ENCODE measurements around the gene ABHD2. TPM values are rescaled to one million over a fixed set of nuclear protein-coding genes. Genes with fewer than 3 reads are reported as not detected.

Gene ABHD2
- total and polyA plus RNA-seq, 9 of the 15 experiments (the other 6 are each of a cell fraction or from before 2014, with no cell fraction given): 16.9 to 99.8 (median 47.5) TPM

DNA sequence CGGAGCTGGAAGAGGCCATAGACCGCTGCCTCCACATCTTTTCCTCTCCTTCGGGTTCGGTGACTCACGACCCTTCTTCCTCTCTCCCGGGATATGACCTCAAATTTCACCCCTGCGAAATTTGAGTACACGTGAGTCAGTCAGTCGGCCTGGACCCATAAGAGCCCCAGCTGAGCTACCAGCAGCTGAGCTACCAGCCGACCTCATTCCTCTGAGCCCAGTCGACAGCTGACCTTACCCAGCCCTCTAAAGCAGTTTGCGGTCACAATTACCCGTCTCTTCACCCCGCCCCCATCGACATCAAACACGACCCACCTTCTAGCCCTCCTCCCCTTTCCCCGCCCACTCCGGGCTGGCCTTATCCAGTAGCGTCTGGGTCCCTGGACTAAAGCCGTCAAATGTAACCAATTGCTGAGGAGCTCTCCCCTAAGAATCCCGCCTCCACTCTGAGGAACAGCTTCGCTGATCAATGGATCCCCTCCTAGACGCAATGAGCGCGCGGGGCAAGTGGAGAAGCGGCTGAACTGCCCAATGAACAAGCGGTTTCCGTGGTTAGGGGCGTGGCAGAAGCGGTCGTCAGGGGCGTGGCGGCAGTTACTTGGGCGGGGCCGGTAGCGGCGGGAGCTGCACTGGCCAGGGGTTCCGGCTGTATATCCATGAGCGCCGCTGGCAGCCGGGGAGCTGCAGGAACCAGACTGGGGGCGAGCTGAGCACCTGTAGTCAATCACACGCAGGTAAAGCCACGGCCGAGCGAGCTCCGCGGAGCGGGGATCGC, at the start of gene ABHD2 (continued):
- TF ChIP-seq HNRNPLL (IDR thresholded peaks at IDR 0.05; ENCODE audit: low read depth, low read length, poor library complexity, severe bottlenecking) (peak; percentile 84), SNIP1 (IDR thresholded peaks at IDR 0.05; ENCODE audit: low read depth) (no peak), WHSC1 (IDR thresholded peaks at IDR 0.05; ENCODE audit: low read length) (no peak), SETDB1 (IDR thresholded peaks at IDR 0.05; ENCODE audit: low read length) (no peak), ZKSCAN1 (IDR thresholded peaks at IDR 0.05; ENCODE audit: low read depth, low read length) (no peak)
- TF ChIP-seq, protein P1, sequence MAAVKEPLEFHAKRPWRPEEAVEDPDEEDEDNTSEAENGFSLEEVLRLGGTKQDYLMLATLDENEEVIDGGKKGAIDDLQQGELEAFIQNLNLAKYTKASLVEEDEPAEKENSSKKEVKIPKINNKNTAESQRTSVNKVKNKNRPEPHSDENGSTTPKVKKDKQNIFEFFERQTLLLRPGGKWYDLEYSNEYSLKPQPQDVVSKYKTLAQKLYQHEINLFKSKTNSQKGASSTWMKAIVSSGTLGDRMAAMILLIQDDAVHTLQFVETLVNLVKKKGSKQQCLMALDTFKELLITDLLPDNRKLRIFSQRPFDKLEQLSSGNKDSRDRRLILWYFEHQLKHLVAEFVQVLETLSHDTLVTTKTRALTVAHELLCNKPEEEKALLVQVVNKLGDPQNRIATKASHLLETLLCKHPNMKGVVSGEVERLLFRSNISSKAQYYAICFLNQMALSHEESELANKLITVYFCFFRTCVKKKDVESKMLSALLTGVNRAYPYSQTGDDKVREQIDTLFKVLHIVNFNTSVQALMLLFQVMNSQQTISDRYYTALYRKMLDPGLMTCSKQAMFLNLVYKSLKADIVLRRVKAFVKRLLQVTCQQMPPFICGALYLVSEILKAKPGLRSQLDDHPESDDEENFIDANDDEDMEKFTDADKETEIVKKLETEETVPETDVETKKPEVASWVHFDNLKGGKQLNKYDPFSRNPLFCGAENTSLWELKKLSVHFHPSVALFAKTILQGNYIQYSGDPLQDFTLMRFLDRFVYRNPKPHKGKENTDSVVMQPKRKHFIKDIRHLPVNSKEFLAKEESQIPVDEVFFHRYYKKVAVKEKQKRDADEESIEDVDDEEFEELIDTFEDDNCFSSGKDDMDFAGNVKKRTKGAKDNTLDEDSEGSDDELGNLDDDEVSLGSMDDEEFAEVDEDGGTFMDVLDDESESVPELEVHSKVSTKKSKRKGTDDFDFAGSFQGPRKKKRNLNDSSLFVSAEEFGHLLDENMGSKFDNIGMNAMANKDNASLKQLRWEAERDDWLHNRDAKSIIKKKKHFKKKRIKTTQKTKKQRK (IDR thresholded peaks at IDR 0.05; ENCODE audit: borderline replicate concordance, low read depth, low read length): peak; percentile 99
- TF ChIP-seq, protein P2, sequence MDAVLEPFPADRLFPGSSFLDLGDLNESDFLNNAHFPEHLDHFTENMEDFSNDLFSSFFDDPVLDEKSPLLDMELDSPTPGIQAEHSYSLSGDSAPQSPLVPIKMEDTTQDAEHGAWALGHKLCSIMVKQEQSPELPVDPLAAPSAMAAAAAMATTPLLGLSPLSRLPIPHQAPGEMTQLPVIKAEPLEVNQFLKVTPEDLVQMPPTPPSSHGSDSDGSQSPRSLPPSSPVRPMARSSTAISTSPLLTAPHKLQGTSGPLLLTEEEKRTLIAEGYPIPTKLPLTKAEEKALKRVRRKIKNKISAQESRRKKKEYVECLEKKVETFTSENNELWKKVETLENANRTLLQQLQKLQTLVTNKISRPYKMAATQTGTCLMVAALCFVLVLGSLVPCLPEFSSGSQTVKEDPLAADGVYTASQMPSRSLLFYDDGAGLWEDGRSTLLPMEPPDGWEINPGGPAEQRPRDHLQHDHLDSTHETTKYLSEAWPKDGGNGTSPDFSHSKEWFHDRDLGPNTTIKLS (IDR thresholded peaks at IDR 0.05; ENCODE audit: borderline replicate concordance, low read depth): peak; percentile 59; the same call in 1 of the 2 replicates
- TF ChIP-seq, protein P3, sequence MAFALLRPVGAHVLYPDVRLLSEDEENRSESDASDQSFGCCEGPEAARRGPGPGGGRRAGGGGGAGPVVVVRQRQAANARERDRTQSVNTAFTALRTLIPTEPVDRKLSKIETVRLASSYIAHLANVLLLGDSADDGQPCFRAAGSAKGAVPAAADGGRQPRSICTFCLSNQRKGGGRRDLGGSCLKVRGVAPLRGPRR (CRISPR knock-in tag; IDR thresholded peaks at IDR 0.05): no peak
- TF ChIP-seq, protein P4, sequence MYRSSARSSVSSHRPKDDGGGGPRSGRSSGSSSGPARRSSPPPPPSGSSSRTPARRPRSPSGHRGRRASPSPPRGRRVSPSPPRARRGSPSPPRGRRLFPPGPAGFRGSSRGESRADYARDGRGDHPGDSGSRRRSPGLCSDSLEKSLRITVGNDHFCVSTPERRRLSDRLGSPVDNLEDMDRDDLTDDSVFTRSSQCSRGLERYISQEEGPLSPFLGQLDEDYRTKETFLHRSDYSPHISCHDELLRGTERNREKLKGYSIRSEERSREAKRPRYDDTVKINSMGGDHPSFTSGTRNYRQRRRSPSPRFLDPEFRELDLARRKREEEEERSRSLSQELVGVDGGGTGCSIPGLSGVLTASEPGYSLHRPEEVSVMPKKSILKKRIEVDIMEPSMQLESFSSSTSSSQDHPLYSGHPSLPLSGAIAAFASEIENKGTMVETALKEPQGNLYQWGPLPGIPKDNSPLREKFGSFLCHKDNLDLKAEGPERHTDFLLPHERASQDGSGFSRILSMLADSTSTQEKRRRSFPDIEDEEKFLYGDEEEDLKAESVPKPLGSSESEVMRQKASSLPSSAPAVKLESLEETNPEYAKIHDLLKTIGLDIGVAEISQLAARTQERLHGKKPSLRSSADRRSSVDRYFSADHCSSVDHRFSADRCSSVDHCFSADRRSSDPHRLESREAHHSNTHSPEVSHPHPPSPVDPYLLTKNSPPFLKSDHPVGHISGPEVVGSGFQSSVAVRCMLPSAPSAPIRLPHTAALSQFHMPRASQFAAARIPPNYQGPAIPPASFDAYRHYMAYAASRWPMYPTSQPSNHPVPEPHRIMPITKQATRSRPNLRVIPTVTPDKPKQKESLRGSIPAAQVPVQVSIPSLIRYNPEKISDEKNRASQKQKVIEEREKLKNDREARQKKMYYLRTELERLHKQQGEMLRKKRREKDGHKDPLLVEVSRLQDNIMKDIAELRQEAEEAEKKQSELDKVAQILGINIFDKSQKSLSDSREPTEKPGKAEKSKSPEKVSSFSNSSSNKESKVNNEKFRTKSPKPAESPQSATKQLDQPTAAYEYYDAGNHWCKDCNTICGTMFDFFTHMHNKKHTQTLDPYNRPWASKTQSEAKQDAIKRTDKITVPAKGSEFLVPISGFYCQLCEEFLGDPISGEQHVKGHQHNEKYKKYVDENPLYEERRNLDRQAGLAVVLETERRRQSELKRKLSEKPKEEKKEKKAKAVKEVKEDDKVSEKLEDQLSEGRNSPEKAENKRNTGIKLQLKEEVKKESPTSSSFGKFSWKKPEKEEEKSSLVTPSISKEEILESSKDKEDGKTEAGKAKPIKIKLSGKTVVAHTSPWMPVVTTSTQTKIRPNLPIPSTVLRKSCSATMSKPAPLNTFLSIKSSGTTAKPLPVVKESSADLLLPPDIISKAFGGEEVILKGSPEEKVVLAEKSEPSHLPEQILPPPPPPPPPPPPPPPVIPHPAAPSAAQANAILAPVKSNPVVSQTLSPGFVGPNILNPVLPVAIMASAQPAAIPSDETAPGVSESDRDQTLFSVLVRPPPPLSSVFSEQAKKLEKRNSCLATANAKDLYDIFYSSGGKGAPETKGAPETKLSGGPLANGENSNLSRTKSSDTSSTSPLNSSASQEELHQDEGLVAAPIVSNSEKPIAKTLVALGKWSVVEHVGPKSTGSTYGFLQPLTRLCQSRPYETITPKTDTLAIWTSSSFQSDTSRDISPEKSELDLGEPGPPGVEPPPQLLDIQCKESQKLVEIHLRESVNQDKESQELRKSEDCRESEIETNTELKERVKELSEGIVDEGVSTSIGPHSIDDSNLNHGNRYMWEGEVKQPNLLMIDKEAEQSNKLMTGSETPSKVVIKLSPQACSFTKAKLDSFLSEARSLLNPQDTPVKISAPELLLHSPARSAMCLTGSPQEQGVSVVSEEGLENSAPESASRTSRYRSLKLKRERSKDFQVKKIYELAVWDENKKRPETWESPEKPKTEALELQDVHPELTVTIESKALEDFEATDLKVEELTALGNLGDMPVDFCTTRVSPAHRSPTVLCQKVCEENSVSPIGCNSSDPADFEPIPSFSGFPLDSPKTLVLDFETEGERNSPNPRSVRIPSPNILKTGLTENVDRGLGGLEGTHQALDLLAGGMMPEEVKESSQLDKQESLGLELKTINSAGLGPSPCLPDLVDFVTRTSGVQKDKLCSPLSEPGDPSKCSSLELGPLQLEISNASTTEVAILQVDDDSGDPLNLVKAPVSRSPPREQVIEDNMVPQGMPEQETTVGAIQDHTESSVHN (IDR thresholded peaks at IDR 0.05; ENCODE audit: borderline replicate concordance in 1 of 2, low read depth in 1 of 2): peak in 1 of 2 experiments; percentile 100; a peak in 2 of 4 replicates
- TF ChIP-seq, protein P5, sequence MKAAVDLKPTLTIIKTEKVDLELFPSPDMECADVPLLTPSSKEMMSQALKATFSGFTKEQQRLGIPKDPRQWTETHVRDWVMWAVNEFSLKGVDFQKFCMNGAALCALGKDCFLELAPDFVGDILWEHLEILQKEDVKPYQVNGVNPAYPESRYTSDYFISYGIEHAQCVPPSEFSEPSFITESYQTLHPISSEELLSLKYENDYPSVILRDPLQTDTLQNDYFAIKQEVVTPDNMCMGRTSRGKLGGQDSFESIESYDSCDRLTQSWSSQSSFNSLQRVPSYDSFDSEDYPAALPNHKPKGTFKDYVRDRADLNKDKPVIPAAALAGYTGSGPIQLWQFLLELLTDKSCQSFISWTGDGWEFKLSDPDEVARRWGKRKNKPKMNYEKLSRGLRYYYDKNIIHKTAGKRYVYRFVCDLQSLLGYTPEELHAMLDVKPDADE (conservative IDR thresholded peaks at IDR 0.05; ENCODE audit: control insufficient read depth, low read depth, low read length): 0 out of 2 replicates have a peak, but pooled peaks have one; percentile 56
